Hepatocyte (in vitro differentiated cells): ENCODE results near the gene AXIN1.

ENCODE experiments used
- CTCF ChIP-seq: fragments of 200-600 bp; sonication (generic); IDR thresholded peaks from 2 replicates; pipeline ENCODE4 v1.5.1; 2016; ENCODE audit warnings: antibody characterized with exemption, mild to moderate bottlenecking; ENCODE audit not compliant: poor library complexity
- EZH2 ChIP-seq: fragments of 200-600 bp; sonication (generic); IDR thresholded peaks from 2 replicates; pipeline ENCODE4 v1.6.1; 2016; ENCODE audit warnings: antibody characterized with exemption, mild to moderate bottlenecking, borderline replicate concordance

DNA sequence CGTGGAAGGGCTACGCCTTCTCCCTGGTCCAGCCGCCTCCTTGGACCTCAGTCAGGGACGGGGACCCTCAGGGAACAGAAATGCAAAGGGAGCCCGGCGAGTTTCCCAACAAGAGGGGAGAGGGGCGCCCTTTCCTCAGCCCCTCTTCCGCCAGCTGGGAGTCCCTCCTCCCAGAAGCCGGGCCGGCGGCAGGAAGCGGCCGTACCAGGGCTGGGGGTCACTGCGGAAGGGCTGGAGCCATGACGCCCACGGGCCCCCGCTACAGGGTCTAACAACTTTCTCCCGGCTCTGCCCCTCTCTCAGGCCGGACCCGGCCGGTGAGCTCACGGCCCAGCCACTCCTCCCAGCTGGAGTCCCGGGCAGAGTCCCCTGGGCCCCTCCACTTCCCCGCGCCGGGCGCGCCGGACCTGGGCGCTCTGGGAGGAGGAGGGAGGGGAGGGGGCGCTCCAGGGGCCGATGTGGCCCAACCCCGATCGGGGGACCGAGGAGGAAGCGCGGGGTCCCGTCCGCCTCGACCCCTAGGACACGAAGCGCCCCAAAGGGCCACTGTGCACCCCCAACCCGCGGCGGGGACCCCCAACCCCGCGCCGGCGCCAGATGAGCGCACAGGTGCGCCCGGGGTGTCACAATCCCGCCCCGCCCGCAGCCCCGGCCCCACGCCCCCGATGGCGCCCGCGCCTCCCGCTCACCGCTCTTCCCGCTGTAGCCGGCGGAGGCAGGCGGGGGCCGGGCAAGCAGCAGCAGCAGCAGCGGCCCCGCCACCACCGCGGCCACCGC lies 28.7 kb upstream of the AXIN1 start:
- TF ChIP-seq EZH2, result no peak
- no peak for TF ChIP-seq CTCF
